ENCODE measurements around the gene TECPR2. TPM values are rescaled to one million over a fixed set of nuclear protein-coding genes. Genes with fewer than 3 reads are reported as not detected.
A peak's percentile ranks its signal among the peaks of the same experiment; 100 is the strongest.
"Not testable (repeated sequence)": the region's sequence is repeated elsewhere in the genome, so short reads cannot be mapped to it uniquely, and the experiment has no call there.

The TECPR2 gene
- 10 to 100 TPM; 34.3 to 45.5 TPM for total RNA-seq
- long read RNA-seq, donor 1, partial matches to known transcripts, result 6 of 16 reads
- long read RNA-seq, donor 1, other reads (novel, unspliced or antisense), result 8 of 16 reads
- long read RNA-seq, donor 2, partial matches to known transcripts, result 53 of 89 reads
- long read RNA-seq, donor 2, other reads (novel, unspliced or antisense), result 34 of 89 reads

- intact Hi-C loops (cut with DNase I), result loop anchor here in 1 of 2 donors (10.0 kb wide), 1 partner anchor 152 kb away; no protein-coding TSS in a partner anchor
Measured at GRCh38 chr14:102362545-102363181, at the start of gene TECPR2, which contains the start of gene CINP. TSS of gene TECPR2 (plus strand) at chr14:102362941. CDS start at chr14:102376722, 13,781 bp downstream. TSS of gene CINP (minus strand) at chr14:102362890. CDS start at chr14:102362851, 39 bp downstream.

GRCh38 chr14:102314242-102315011 is 48.3 kb upstream of the TECPR2 start:
- DNase-seq (ENCODE audit: low spot score), result peak; percentile 96
- intact Hi-C loops (cut with DNase I), result loop anchor here (5.0 kb wide), 1 partner anchor 82 kb away; no protein-coding TSS in a partner anchor

More at GRCh38 chr14:102362545-102363181, at the start of gene TECPR2, which contains the start of gene CINP:
- DNase-seq (ENCODE audit: low spot score), result peak; percentile 99

- no peak for DNase-seq (ENCODE audit: low spot score)
- intact Hi-C loops (cut with DNase I), result no loop called here
Measured at GRCh38 chr14:102315121-102315520, 47.6 kb upstream of the TECPR2 start.

DNA sequence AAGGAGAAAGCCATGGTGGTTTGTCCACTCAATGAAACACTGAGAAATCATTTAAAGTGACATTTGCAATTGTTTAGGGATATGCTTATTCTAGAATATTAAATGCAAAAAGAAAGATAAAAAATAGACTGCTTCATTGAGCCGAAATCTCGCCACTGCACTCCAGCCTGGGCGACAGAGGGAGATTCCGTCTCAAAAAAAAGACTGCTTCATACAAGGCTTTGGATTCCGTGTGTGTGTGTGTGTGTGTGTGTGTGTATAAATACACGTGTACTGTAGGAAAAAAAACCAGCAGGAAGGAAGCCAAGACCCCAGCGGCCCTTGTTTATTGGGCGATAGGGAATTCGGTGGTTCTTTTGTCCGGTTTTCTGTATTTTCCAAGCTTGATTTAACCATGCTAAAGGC is 46.4 kb upstream of the TECPR2 start:
- intact Hi-C loops (cut with DNase I), result no loop called here

DNA sequence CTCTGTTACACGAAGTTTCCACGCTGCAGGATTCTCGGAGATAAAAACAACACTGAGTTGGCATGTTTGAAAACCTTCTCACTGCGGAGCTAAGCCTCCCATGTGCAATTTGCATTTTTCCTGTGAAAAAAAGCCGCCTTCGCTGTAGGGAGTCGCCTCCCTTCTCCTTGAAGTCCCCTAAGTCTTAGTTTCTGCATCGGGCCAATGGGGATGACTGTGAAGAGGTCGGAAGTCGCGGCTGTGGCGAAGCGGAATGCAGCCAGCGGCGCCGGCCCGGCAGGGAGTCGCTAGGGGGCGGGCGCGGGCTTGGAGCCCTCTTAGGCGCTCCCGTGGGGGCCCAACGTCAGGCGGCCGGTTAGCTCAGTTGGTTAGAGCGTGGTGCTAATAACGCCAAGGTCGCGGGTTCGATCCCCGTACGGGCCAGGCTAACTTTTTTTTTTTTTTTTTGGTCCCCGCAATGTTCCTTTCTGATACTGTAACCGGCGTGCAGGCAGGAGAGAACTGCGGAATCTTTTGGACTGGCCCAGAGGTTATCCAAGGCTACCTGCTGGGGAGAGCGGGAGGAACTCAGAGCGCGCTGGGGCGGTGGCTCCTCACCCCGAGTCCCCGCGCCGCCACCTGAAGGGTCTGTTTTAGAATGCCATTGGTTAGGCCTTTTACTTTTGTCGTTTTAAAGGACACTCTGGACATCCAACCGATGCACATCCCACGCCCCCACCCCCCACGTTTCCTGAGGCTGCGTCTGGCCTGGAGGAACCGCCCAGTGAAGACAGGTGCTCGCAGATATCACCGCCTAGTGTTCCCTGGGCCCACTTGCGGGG is 45.8 kb upstream of the TECPR2 start:
- intact Hi-C loops (cut with DNase I), result no loop called here
- DNase-seq (ENCODE audit: low spot score), result peak; percentile 98

More for the DNA sequence above, 46.4 kb upstream of the TECPR2 start:
- peak; percentile 26 for DNase-seq (ENCODE audit: low spot score)

DNA sequence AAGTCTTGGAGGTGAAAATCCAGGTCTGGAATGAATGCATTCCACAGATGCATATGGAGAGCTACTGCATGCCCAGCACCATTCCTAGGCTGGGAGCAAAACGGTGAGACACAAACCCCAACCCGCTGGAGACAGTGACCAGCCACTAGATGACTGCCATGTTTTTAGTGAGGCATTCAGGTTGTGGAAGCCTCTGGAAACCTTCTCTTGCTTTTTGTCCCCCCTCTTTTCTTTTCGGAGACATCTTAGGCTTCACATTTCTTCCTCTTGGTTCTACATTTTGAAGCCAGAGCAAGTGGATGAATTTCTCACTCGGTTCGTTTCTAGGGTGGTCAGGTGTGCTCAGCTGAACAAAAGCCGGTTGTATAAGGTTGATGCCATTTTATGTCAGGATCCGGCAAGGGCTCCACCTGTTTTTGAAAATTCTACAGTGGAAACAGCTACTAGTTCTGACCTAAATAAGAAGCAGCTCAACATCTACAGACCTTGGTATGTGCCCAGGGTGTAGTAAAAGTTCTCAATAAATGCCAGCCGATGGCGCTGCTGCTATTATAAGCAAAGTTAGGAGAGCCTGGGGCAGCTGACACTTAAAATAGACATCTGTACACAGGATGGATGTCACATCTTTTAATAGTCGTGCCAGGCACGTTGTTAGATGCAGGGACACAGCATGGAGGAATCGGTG is 45.0 kb upstream of the TECPR2 start:
- no peak for DNase-seq (ENCODE audit: low spot score)
- intact Hi-C loops (cut with DNase I), result no loop called here

DNA sequence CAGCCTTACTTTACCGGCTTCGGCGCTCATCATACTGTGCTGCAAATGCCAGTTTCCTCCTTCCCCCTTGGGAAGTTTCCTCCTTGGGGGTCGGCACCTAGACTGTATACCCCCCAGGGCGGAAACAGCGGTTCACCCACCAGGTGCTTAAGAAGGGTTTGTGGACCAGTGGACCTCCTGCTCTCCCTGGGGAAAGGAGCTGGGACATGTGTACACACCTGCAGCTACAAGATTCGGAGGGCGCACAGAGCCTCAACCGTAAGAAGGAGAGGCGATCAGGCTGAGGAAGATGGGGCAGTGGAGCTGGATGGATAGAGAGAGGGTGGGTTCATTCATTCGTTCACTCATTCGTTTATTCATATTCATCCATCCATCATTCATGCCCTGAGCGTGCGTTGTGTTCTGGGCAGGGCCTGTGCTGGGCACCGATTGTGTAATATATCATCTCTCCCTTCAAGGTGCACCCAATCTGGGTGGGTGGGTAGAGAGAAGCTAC is 43.9 kb upstream of the TECPR2 start:
- intact Hi-C loops (cut with DNase I), result no loop called here
- DNase-seq (ENCODE audit: low spot score), result peak; percentile 69

GRCh38 chr14:102319351-102320032 is 43.2 kb upstream of the TECPR2 start, which contains the start of gene ZNF839:
TSS of gene ZNF839 (plus strand) at chr14:102319746. CDS start at chr14:102319766, 20 bp downstream.
- intact Hi-C loops (cut with DNase I), result no loop called here
- peak; percentile 98 for DNase-seq (ENCODE audit: low spot score)

GRCh38 chr14:102320033-102320660 is 42.6 kb upstream of the TECPR2 start:
- DNase-seq (ENCODE audit: low spot score), result peak; percentile 83
- intact Hi-C loops (cut with DNase I), result no loop called here

GRCh38 chr14:102320671-102321455 is 41.9 kb upstream of the TECPR2 start:
- DNase-seq (ENCODE audit: low spot score), result peak; percentile 34
- intact Hi-C loops (cut with DNase I), result no loop called here

DNA sequence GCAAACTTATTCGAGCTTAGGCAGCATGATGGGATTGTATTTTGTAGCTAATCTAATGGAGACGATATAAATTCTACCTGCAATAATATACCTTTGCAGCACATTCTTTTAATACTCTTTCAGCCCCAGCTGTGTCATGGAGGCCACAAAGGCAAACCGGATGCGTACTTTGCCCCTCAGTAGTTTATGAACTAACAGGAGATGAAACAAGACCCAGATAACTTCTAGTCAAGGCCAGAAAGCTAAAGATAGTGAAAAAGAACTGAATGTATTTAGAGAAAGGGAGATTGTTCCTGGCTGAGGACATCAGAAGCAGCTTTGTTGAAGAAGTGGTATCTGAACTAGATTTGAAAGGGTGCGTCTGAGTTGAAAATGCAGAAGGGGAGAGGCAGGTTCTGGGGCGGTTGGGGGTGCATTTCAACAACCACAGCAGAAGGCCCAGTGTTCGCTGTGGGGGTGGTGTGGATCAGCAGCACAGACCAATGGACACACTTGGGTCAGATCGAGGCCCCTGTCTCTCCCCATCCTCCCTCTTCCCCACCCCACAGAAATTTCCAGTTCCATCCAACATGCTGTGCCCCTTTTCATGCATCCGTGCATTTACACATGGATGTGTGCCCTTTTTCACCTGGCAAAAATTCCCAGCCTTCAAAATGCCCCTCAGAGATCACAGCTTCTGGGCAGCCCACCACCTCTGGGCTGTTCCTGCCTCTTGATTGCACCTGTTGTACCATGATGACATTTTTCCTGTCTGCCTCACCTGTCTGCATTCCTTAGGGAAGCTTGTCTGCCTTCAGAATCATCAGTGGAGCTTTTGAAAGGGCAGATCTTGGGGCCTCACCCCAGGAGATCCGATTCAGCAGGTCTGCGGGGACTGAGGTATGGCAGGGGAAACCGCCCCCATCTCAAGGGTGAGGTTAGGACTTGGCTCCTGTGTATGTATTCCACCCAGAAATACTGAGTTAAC is 41.0 kb upstream of the TECPR2 start:
- intact Hi-C loops (cut with DNase I), result no loop called here
- no peak for DNase-seq (ENCODE audit: low spot score)

DNA sequence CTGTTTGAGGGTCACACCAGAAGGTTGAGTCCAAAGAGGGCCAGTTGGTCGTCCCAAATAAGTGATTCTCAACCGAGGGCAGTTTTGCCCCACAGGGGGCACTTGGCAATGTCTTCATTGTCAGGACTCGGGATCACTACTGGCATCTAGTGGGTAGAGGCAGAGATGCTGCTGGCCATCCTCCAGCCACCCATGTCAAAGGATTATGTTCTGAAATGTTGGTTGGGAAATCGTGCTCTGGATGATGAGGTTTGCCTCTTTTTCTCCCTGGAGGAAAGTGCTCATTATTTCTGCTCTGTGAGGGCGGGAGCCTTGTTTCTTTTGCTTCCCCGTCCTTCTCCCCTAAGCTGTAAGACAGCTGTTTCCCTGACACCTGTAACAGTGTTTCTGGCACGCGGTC is 39.6 kb upstream of the TECPR2 start:
- peak; percentile 89 for DNase-seq (ENCODE audit: low spot score)
- intact Hi-C loops (cut with DNase I), result no loop called here

DNA sequence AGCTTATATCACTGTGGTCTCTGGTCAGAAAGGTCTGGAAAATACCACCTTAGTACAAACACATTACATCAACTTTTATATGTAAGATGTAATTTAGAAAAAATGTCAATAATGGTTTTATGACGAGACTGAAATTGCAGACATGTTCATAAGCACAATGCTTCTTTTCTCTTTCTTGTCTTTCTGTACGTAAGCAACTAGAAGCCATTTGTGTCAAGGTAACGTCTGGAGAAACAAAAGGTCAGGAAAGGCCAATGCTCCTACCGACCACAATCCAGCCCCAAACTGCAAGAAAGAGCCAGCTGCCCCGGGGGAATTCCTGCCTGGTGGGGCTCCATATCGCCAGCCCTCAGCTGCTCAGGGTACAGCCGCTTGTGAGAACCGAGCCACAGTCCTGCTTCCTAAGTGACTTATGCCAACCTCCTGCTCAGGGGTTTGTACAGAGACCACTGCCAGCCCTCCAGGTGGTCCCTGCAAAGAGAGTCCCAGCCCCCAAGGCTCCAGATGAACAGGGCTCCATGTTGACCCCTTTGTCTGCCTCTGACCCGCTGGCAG is 36.9 kb upstream of the TECPR2 start:
- intact Hi-C loops (cut with DNase I), result no loop called here
- DNase-seq (ENCODE audit: low spot score), result peak; percentile 73

GRCh38 chr14:102326583-102326982 is 36.2 kb upstream of the TECPR2 start:
- no peak for DNase-seq (ENCODE audit: low spot score)
- intact Hi-C loops (cut with DNase I), result no loop called here

- intact Hi-C loops (cut with DNase I), result not testable (repeated sequence)
Measured at GRCh38 chr14:102329381-102329780, 33.4 kb upstream of the TECPR2 start.

More at GRCh38 chr14:102329381-102329780, 33.4 kb upstream of the TECPR2 start:
- DNase-seq (ENCODE audit: low spot score), result not testable (repeated sequence)

All from posterior vena cava (tissue), 2 donors.